GM23248 (cell line): Measurements from ENCODE around the gene ZBTB7C. TPM values are rescaled to one million over a fixed set of nuclear protein-coding genes. Genes with fewer than 3 reads are reported as not detected.

Experiments used
- DNase-seq: peaks from one replicate; pipeline ENCODE4 v3.0.0-alpha.2; 2015
- H2AFZ ChIP-seq: fragments of 200-600 bp; sonication (generic); 2 replicates; pipeline ENCODE4 v1.6.1; 2016; ENCODE audit warnings: antibody characterized with exemption
- H3F3A ChIP-seq: fragments of 200-600 bp; sonication (generic); 2 replicates; pipeline ENCODE4 v1.6.1; 2016; ENCODE audit warnings: mild to moderate bottlenecking, antibody characterized with exemption, mixed run types; ENCODE audit not compliant: insufficient read depth
- H3K27ac ChIP-seq: fragments of 200-600 bp; sonication (generic); 2 replicates; pipeline ENCODE4 v1.5.1; 2016; ENCODE audit warnings: mild to moderate bottlenecking
- H3K27me3 ChIP-seq: fragments of 200-600 bp; sonication (generic); replicated peaks from 2 replicates; pipeline ENCODE4 v1.6.1; 2016; ENCODE audit warnings: mild to moderate bottlenecking; ENCODE audit not compliant: insufficient read depth
- H3K36me3 ChIP-seq: fragments of 200-600 bp; sonication (generic); 2 replicates; pipeline ENCODE4 v1.6.1; 2016; ENCODE audit warnings: low read depth, mild to moderate bottlenecking
- H3K4me1 ChIP-seq: fragments of 200-600 bp; sonication (generic); 2 replicates; pipeline ENCODE4 v1.6.1; 2016; ENCODE audit warnings: mild to moderate bottlenecking; ENCODE audit not compliant: insufficient read depth
- H3K4me2 ChIP-seq: fragments of 200-600 bp; sonication (generic); one replicate; pipeline ENCODE4 v1.6.1; 2016; ENCODE audit warnings: mild to moderate bottlenecking; ENCODE audit not compliant: unreplicated experiment
- H3K4me3 ChIP-seq: fragments of 200-600 bp; sonication (generic); 2 replicates; pipeline ENCODE4 v1.5.1; 2016; ENCODE audit warnings: mild to moderate bottlenecking
- H3K79me2 ChIP-seq: fragments of 200-600 bp; sonication (generic); 2 replicates; pipeline ENCODE4 v1.6.1; 2016; ENCODE audit warnings: mild to moderate bottlenecking; ENCODE audit not compliant: insufficient read depth
- H3K9ac ChIP-seq: fragments of 200-600 bp; sonication (generic); 2 replicates; pipeline ENCODE4 v1.6.1; 2016; ENCODE audit warnings: mild to moderate bottlenecking
- H3K9me2 ChIP-seq: fragments of 200-600 bp; sonication (generic); 2 replicates; pipeline ENCODE4 v1.6.1; 2016; ENCODE audit warnings: mixed run types, mild to moderate bottlenecking, moderate library complexity; ENCODE audit not compliant: insufficient read depth
- H3K9me3 ChIP-seq: fragments of 200-600 bp; sonication (generic); one replicate; pipeline ENCODE4 v1.6.1; 2017; ENCODE audit warnings: low read depth
- H4K20me1 ChIP-seq: fragments of 200-600 bp; sonication (generic); 2 replicates; pipeline ENCODE4 v1.6.0; 2016; ENCODE audit not compliant: insufficient read depth
- EZH2 ChIP-seq: fragments of 200-600 bp; sonication (generic); IDR thresholded peaks from 2 replicates; pipeline ENCODE4 v1.6.1; 2018; ENCODE audit warnings: antibody characterized with exemption, mild to moderate bottlenecking; ENCODE audit not compliant: insufficient read depth, poor library complexity, severe bottlenecking
- EZH2phosphoT487 ChIP-seq: fragments of 200-600 bp; sonication (generic); IDR thresholded peaks from 2 replicates; pipeline ENCODE4 v1.6.1; 2018; ENCODE audit warnings: antibody characterized with exemption, moderate library complexity, mild to moderate bottlenecking, low read depth; ENCODE audit not compliant: insufficient read depth
- WGBS, 2 experiments: methylation state at CpG; one replicate each; pipeline ENCODE4 v1.1.6; 2015 to 2017; ENCODE audit warnings: low lambda C conversion rate in 2 of 2, low coverage in 1 of 2; ENCODE audit errors: missing lambda C conversion rate in 2 of 2; 5-methylcytosine and 5-hydroxymethylcytosine counted together
- in situ Hi-C: fragments of 300-500 bp; cut with MboI; formaldehyde crosslinking; loops from 2 replicates; pipeline ENCODE4 v1.15.0; 2020
- polyA plus RNA-seq: library from polyadenylated mRNA; unstranded; fragments of >200 nt; fragmentation: Nextera tagmentation; extraction: Ambion mirVana; gene quantifications from 2 replicates; pipeline ENCODE4 v1.2.1, GENCODE V29; 2016
- total RNA-seq: library from RNA; depleted of rRNA; stranded (reverse); fragments of >200 nt; shearing (Covaris generic); gene quantifications from 2 replicates; pipeline ENCODE4 v1.2.3, GENCODE V29; 2014

The ZBTB7C gene
- total and polyA plus RNA-seq, 2 experiments from 2014 or later, result not detected

DNA sequence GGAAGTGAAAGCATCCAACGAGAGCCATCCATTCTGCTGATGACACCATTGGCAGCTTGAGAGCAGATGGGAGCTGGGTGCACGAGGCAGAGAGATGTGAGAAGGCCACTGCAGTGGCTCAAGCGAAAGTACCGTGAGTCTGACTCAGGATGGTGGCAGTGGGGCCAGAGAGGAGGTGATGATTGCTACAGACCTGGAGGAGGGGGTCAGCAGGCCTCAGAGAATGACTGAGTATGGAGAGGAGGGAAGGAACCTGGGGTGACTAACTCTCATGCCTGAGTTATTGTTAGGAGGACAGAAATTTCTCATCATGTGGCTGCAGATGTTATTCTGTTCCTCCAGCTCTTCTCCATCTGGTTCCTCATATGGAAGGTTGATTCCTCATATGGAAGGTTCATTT, 8.8 kb upstream of the ZBTB7C start:
- no peaks in the 10 kb centered on the region for H3K4me1 ChIP-seq
- TF ChIP-seq EZH2phosphoT487, result no peak
- no peak for TF ChIP-seq EZH2
- H3K27me3 ChIP-seq, result peaks cover 35% of the 10 kb centered on the region
- H3K9me3 ChIP-seq, result no peaks in the 10 kb centered on the region
- 49 to 60% methylated on average over 4 of the region's 4 CpGs for WGBS, 2 experiments
- H3K79me2 ChIP-seq, result no peaks in the 10 kb centered on the region
- H3F3A ChIP-seq, result no peaks in the 10 kb centered on the region
- H3K27ac ChIP-seq, result no peak overlapping the region
- no peaks in the 10 kb centered on the region for H3K36me3 ChIP-seq
- no peak overlapping the region for H3K4me2 ChIP-seq
- no peak overlapping the region for H2AFZ ChIP-seq
- no peaks in the 10 kb centered on the region for H3K9me2 ChIP-seq
- DNase-seq, result peak; percentile 16
- no peak overlapping the region for H3K9ac ChIP-seq
- no peak overlapping the region for H3K4me3 ChIP-seq
- in situ Hi-C loops, result no loop called here
- H4K20me1 ChIP-seq, result no peaks in the 10 kb centered on the region

- DNase-seq, result no peak
- no peak overlapping the region for H3K9ac ChIP-seq
- no peaks in the 10 kb centered on the region for H3K36me3 ChIP-seq
- H3K4me1 ChIP-seq, result no peaks in the 10 kb centered on the region
- 46 to 55% methylated on average over 3 of the region's 3 CpGs for WGBS, 2 experiments
- H3K9me2 ChIP-seq, result no peaks in the 10 kb centered on the region
- no peak overlapping the region for H3K27ac ChIP-seq
- in situ Hi-C loops, result no loop called here
- H4K20me1 ChIP-seq, result no peaks in the 10 kb centered on the region
- H3K9me3 ChIP-seq, result no peaks in the 10 kb centered on the region
- H3K4me3 ChIP-seq, result no peak overlapping the region
- no peak for TF ChIP-seq EZH2
- peaks cover 45% of the 10 kb centered on the region for H3K27me3 ChIP-seq
- no peaks in the 10 kb centered on the region for H3K79me2 ChIP-seq
- H3K4me2 ChIP-seq, result no peak overlapping the region
- H2AFZ ChIP-seq, result no peak overlapping the region
- no peaks in the 10 kb centered on the region for H3F3A ChIP-seq
Measured at GRCh38 chr18:48413342-48413741, 4.2 kb upstream of the ZBTB7C start.

DNA sequence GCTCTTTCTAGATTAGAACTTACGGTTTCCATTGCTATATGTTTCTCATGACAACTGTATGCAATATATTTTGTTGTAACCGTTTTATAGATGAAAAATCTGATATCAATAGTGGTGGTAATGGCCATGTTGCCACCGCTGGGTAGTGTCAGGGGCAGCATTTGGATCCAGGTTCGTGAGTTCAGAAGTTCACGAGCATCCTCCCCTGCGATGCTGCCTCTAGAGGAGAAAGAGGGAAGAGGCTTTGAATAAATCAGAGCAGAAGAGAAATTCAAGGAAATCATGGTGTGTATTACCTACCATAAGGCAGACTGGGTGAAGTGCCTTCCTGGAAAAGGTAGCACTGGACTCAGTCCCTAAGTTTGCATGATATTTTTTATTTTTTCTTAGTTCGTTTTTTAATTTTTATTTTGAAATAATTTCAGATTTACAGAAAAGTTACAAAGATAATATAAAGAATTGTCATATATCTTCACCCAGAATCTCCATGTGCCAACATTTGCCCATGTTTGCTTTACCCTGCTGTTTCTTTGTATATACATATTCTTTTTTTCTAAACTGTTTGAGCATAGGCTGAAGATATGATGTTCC, 3.3 kb upstream of the ZBTB7C start:
- no peak overlapping the region for H3K9ac ChIP-seq
- no peak overlapping the region for H3K27ac ChIP-seq
- no peaks in the 10 kb centered on the region for H4K20me1 ChIP-seq
- TF ChIP-seq EZH2 (no peak), EZH2phosphoT487 (no peak)
- H3K27me3 ChIP-seq, result peaks cover 52% of the 10 kb centered on the region
- no peak overlapping the region for H3K4me3 ChIP-seq
- H3K9me3 ChIP-seq, result no peaks in the 10 kb centered on the region
- H3K4me2 ChIP-seq, result no peak overlapping the region
- H3K36me3 ChIP-seq, result no peaks in the 10 kb centered on the region
- H3K4me1 ChIP-seq, result no peaks in the 10 kb centered on the region
- H2AFZ ChIP-seq, result no peak overlapping the region
- peak; percentile 66 for DNase-seq
- no peaks in the 10 kb centered on the region for H3K79me2 ChIP-seq
- no peaks in the 10 kb centered on the region for H3K9me2 ChIP-seq
- 15 to 17% methylated on average over 7 of the region's 7 CpGs for WGBS, 2 experiments
- no peaks in the 10 kb centered on the region for H3F3A ChIP-seq
- in situ Hi-C loops, result no loop called here

DNA sequence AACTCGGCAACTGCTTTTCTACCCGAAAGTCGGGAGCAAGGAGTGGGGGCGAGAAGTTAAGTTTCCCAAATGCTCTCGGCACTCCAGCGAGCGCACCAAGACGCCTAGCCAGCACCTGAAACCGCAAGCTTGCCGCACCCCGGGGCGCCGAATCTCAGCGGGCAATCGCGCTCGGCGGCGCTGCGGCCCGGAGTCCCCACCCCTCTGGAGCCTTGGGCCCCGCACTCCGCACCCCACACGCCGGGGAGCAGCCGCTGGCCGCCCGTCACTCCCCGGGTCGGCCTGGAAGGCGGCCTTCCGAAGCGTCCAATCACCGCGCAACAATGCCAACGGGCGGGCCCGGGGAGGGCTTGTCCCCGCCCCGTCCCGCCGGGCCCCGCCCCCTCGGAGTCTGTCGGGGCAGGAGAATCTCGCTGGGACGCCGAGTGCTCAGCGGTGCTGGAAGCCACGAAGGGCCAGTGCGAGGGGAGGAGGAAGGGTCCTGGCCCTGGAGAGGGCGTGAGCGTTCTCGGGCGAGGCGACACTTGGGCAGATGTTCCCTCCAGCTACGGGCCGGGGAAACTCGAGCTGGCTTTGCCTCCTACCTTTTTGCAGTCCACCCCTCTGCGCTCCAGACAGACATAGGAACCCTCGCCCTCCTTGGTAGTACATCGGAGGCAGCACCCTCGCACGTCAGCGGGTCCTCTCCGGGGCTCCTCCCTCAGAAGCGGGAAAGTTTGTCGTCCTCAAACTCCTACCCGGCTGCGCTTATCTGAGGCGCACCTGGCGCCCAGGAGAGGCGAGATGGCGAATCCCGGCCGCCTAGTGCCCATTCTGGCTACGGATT, 1.1 kb upstream of the ZBTB7C start:
- H3K4me2 ChIP-seq, result peak overlapping the region; percentile 81
- H3K9ac ChIP-seq, result no peak overlapping the region
- peaks cover 2% of the 10 kb centered on the region; the same call in 1 of the 2 replicates for H3K4me1 ChIP-seq
- 1 to 2% methylated on average over 43 to 62 of the region's 77 CpGs for WGBS, 2 experiments
- no peaks in the 10 kb centered on the region for H3K36me3 ChIP-seq
- peak overlapping the region; percentile 89 for H2AFZ ChIP-seq
- in situ Hi-C loops, result no loop called here
- peaks cover 52% of the 10 kb centered on the region for H3K27me3 ChIP-seq
- no peaks in the 10 kb centered on the region for H3K9me2 ChIP-seq
- DNase-seq, result peak; percentile 94
- no peaks in the 10 kb centered on the region for H3K9me3 ChIP-seq
- no peaks in the 10 kb centered on the region for H3F3A ChIP-seq
- peak overlapping the region; percentile 77 for H3K4me3 ChIP-seq
- H3K79me2 ChIP-seq, result no peaks in the 10 kb centered on the region
- H4K20me1 ChIP-seq, result no peaks in the 10 kb centered on the region
- TF ChIP-seq EZH2 (no peak), EZH2phosphoT487 (no peak)
- H3K27ac ChIP-seq, result no peak overlapping the region
